Activated CD4-positive, alpha-beta T cell treated with anti-CD3 and anti-CD28 coated beads for 36 hours (primary cell): ENCODE measurements around the gene SARDH. TPM values are rescaled to one million over a fixed set of nuclear protein-coding genes. Genes with fewer than 3 reads are reported as not detected.

Source experiments
- ATAC-seq: fragments of 200-7000 bp; cut with Tn5 transposase; one replicate; pipeline ENCODE4 v1.10.0; 2021; ENCODE audit warnings: mild to moderate bottlenecking, moderate library complexity
- CTCF ChIA-PET: fragments of 350-600 bp; sonication (Branson Sonifier 250); formaldehyde crosslinking; loops from one replicate; lab custom pipeline; 2021; ENCODE audit warnings: antibody characterized with exemption; lab: Charles Lee
- POLR2A ChIA-PET: fragments of 350-600 bp; sonication (Branson Sonifier 250); formaldehyde crosslinking; loops from one replicate; lab custom pipeline; 2021; ENCODE audit warnings: antibody characterized with exemption, inconsistent platforms; lab: Charles Lee
- DNase-seq: peaks from one replicate; pipeline ENCODE4 v3.0.0-alpha.2; 2020
- H3K27ac Mint-ChIP-seq: one replicate; pipeline ENCODE4 v1.8.0; 2021; ENCODE audit warnings: mixed read lengths
- H3K27me3 Mint-ChIP-seq: one replicate; pipeline ENCODE4 v1.8.0; 2021; ENCODE audit warnings: mixed read lengths
- H3K36me3 Mint-ChIP-seq: one replicate; pipeline ENCODE4 v1.8.0; 2021; ENCODE audit warnings: low read depth, mixed read lengths
- H3K4me1 Mint-ChIP-seq: one replicate; pipeline ENCODE4 v1.8.0; 2021; ENCODE audit warnings: mixed read lengths
- H3K4me3 Mint-ChIP-seq: one replicate; pipeline ENCODE4 v1.8.0; 2021; ENCODE audit warnings: mild to moderate bottlenecking, moderate library complexity, mixed read lengths
- H3K9me3 Mint-ChIP-seq: one replicate; pipeline ENCODE4 v1.8.0; 2021; ENCODE audit warnings: low read depth, mixed read lengths
- intact Hi-C, 2 experiments: fragments of 100-400 bp; cut with DNase I in 1 of 2; cut with micrococcal nuclease in 1 of 2; formaldehyde crosslinking; loops; one replicate each; pipeline versions ENCODE4 v1.14.2 to v1.15.1; 2022 to 2024; cut with DNase I, micrococcal nuclease
- total RNA-seq, 2 experiments: library from RNA; stranded (reverse); gene quantifications; one replicate each; pipeline ENCODE4 v1.2.3, GENCODE V29; 2021

The SARDH gene
- total RNA-seq, 2 experiments from 2014 or later: 7.8 to 8.2 TPM

DNA sequence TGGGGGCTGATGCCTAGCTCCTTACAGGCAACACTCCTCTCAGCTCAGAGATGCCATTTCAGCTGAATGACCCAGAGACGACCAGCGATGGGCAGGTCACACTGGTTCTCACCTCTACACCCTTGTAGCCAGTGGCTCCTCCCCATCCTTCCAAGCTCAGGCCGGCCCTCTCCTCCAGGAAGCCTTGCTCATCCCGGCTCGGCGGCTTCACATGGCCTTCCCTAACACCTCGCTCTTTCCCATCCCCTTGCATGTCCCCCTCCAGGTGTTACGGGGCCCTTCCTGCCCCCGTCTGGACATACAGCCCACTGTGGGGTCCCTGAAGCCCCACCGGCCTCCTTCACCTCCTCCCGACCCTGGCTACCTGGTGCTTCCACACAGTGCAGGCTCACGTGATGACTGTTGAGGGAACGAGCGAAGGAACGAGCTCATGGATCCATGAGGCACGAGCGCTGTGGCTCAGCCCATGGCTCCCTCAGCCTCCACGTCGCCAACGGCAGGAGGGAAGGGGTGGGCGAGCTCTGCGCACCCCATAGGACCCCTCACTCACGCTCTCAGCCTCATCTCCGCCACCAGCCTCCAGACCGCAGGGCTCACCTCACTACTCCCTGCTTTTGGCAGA, 45.7 kb downstream of the SARDH start:
- Mint-ChIP-seq H3K27ac (no peak overlapping the region), H3K36me3 (peaks cover 5% of the 10 kb centered on the region), H3K4me3 (no peak overlapping the region), H3K9me3 (no peaks in the 10 kb centered on the region), H3K27me3 (no peaks in the 10 kb centered on the region), H3K4me1 (peaks cover 19% of the 10 kb centered on the region)
- ChIA-PET POLR2A (no interaction called here), CTCF (interaction anchor here (0.6 kb wide), 1 partner anchor 10 kb away, joined by 4 read pairs; no protein-coding TSS in a partner anchor)
- intact Hi-C loops: no loop called here
- ATAC-seq: no peak
- DNase-seq: no peak

GRCh38 chr9:133691626-133692363, 46.4 kb downstream of the SARDH start:
- ChIA-PET CTCF (interaction anchor here (0.6 kb wide), 1 partner anchor 10 kb away, joined by 4 read pairs; no protein-coding TSS in a partner anchor), POLR2A (no interaction called here)
- ATAC-seq (peak; percentile 89), DNase-seq (peak; percentile 54)
- Mint-ChIP-seq H3K27me3 (no peaks in the 10 kb centered on the region), H3K4me3 (no peak overlapping the region), H3K36me3 (peaks cover 5% of the 10 kb centered on the region), H3K27ac (no peak overlapping the region), H3K4me1 (peaks cover 15% of the 10 kb centered on the region), H3K9me3 (no peaks in the 10 kb centered on the region)
- intact Hi-C loops: no loop called here

DNA sequence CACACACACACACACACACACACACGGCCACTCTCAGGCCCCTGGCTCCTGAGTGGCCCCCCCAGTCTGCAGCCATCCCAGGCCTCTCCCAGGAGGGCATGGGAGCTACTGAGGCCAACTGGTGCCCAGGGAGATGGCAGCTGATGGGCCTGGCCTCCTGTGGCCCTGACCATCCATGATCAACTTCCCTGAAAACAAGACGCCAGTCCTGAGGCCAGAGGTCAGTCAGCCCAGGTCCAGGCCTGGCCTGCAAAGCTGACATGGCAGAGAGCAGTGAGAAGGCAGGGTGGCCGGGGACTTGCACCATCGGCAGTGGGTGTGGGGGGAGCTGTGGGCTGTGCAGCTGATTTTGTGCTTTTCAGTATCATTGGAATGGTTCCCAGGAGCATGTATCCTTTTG, 47.0 kb downstream of the SARDH start:
- Mint-ChIP-seq H3K4me1 (peaks cover 10% of the 10 kb centered on the region), H3K27ac (no peak overlapping the region), H3K9me3 (no peaks in the 10 kb centered on the region), H3K4me3 (no peak overlapping the region), H3K36me3 (peaks cover 5% of the 10 kb centered on the region), H3K27me3 (no peaks in the 10 kb centered on the region)
- intact Hi-C loops: no loop called here
- ChIA-PET POLR2A (no interaction called here), CTCF (no interaction called here)
- ATAC-seq (no peak), DNase-seq (no peak)

- CTCF ChIA-PET: no interaction called here
- no peaks in the 10 kb centered on the region for H3K27me3 Mint-ChIP-seq
- DNase-seq: no peak
These were observed 48.0 kb downstream of the SARDH start for GRCh38 chr9:133690081-133690561.

DNA sequence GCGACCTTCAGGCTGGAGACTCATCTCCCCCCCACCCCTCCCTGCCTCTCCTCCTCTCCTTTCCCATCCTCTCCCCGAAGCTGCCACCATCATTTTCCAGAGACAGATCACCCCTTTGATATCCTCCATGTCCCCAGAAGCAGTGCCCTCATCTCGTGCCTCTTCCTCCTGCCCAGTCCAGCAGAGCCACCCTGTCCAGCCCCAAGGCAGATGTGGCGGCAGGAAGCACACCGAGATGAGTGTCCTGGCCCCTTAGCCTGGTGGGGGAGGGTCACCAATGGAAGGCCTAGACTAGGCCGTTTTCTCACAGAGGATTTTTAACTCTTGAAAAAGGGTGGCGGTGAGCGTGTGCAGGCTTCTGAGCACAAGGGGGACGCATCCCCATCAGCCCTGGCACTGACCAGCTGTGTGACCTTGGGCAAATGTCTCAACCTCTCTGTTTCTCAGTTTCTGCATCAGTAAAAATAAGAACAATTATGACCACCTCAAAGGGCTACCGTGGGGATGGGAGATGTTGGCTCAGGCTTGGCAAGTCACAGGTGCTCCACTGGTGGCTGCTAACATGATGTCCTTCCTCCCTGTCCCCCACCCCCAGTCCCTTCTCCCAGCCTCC, 48.9 kb downstream of the SARDH start:
- peaks cover 13% of the 10 kb centered on the region for H3K4me1 Mint-ChIP-seq
- DNase-seq (no peak), ATAC-seq (no peak)
- H3K27ac Mint-ChIP-seq: no peak overlapping the region
- ChIA-PET POLR2A (no interaction called here), CTCF (no interaction called here)
- H3K9me3 Mint-ChIP-seq: no peaks in the 10 kb centered on the region
- H3K4me3 Mint-ChIP-seq: no peak overlapping the region
- intact Hi-C loops: no loop called here
- H3K27me3 Mint-ChIP-seq: no peaks in the 10 kb centered on the region
- no peaks in the 10 kb centered on the region for H3K36me3 Mint-ChIP-seq

More at GRCh38 chr9:133690081-133690561, 48.0 kb downstream of the SARDH start:
- POLR2A ChIA-PET: no interaction called here
- H3K36me3 Mint-ChIP-seq: peaks cover 5% of the 10 kb centered on the region
- intact Hi-C loops: no loop called here
- H3K4me1 Mint-ChIP-seq: peaks cover 11% of the 10 kb centered on the region
- no peak overlapping the region for H3K27ac Mint-ChIP-seq
- H3K9me3 Mint-ChIP-seq: no peaks in the 10 kb centered on the region
- ATAC-seq: no peak
- no peak overlapping the region for H3K4me3 Mint-ChIP-seq

GRCh38 chr9:133687856-133688761, 50.0 kb downstream of the SARDH start:
- H3K27me3 Mint-ChIP-seq: no peaks in the 10 kb centered on the region
- H3K27ac Mint-ChIP-seq: no peak overlapping the region
- no peaks in the 10 kb centered on the region for H3K36me3 Mint-ChIP-seq
- intact Hi-C loops: no loop called here
- ATAC-seq (no peak), DNase-seq (no peak)
- POLR2A ChIA-PET: no interaction called here
- no peaks in the 10 kb centered on the region for H3K9me3 Mint-ChIP-seq
- CTCF ChIA-PET: interaction anchor here (0.6 to 1.3 kb wide), 2 partner anchors 11 to 39 kb away, joined by 3 read pairs; no protein-coding TSS in a partner anchor
- peaks cover 25% of the 10 kb centered on the region for H3K4me1 Mint-ChIP-seq
- no peak overlapping the region for H3K4me3 Mint-ChIP-seq

DNA sequence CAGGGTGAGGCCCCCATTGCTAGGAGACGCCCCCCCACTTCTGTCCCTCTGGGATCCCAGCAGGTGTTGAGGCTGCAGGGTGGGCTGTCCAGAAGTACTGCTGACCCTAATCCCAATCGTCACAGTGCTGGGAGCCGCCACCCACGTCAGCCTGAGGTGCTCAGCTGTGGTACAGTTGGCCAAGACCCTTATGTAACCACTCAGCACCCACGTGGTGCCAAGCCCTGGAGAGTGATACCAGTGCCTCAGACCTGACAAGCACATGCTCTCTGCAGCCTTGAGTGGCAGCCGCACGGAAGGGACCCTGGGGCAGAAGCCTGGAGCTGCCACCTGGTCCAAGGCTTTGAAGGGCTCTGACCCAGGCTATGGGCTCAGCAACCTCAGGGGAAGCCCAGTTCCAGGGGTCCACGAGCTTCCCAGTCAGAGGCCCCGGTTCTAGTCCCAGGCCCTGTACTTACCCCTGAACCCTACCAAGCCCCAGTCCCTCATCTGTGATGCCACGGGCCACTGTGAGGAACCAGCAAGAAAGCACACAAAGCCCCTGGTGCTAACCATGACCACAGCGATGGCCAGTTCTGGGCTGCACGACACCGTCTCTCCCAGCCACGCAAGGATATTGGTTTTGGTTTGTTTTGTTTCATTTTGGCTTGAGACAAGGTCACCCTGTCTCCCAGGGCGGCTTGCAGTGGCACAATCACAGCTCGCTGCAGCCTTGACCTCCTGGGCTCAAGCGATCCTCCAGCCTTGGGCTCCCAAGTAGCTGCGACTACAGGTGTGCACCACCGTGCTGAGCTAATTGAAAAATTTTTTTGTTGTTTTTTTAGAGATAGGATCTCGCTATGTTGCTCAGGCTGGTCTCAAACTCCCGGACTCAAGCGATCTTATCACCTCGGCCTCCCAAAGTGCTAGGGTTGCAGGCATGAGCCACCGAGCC, 51.2 kb downstream of the SARDH start:
- Mint-ChIP-seq H3K4me3 (no peak overlapping the region), H3K4me1 (peaks cover 30% of the 10 kb centered on the region), H3K36me3 (no peaks in the 10 kb centered on the region), H3K27ac (no peak overlapping the region), H3K27me3 (no peaks in the 10 kb centered on the region), H3K9me3 (no peaks in the 10 kb centered on the region)
- ChIA-PET POLR2A (no interaction called here), CTCF (interaction anchor here (0.6 to 2.0 kb wide), 3 partner anchors 14 to 79 kb away, joined by 3 to 5 read pairs (median 3); no protein-coding TSS in a partner anchor)
- ATAC-seq (no peak), DNase-seq (no peak)
- intact Hi-C loops: no loop called here

DNA sequence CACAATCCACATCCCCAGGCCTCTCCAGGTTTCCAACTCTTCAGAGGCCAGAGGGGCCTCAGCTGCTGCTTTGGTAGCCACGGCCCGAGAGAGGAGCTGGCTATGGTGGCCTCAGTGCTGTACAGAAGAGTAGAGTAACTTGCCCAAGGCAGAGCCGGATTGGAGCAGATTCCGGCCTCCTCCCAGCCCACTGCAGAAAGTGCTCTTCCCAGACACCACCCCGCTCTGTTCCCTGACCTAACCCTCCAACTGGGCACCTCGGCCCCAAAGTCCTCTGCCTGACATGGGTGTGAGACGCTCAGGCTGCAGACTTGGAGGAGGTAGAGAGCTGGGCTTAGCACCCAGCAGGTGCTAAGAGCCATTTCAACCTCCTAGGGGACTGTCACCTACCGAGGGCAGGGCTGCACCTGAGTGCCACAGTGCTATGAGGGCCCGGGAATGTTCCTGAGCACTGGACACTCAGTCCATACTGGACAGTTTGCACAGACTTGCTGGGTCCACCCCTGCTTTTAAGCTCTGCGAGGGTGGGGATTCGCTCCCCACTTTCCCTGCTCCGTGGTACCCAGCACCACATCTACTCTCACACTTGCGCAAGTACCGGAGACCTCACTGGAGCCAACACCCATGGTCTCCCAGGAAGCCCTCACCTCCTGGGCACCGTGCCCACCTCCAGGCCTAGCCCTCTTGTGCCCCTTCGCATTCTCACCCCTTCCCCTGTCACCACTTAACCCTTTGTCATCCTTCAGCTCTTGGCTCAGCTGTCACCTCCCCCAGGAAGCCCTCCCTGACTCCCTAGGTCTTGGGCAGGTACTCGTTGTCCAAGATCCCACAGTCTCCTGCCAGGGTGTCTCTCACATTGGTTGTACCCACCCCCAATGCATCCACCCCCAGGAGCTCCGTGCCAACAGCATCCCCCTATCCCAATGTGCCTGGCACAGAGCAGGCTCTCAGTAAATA, 52.2 kb downstream of the SARDH start:
- H3K27ac Mint-ChIP-seq: no peak overlapping the region

DNA sequence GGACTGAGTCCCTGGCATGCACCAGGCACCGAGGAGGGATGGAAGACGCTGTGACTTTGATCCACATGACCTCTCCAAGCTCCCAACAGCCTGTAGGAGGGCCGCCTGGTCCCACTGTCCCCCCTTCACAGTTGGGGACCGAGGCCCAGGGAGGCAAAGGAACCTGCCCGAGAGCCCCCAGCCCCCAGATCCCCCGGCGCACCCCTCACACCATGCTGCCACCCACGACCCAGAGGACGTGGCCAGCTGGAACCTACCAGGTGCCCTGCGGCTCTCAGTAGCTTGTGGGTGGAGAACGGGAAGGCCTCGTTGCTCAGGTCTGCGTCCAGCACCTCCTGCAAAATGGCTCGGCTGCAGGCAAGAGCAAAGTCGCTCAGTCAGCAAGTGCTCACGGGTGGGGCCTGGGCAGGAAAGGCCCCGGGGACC, 53.2 kb downstream of the SARDH start:
- Mint-ChIP-seq H3K4me1 (peaks cover 25% of the 10 kb centered on the region), H3K27me3 (no peaks in the 10 kb centered on the region), H3K4me3 (no peak overlapping the region), H3K27ac (peak overlapping the region; percentile 31), H3K9me3 (no peaks in the 10 kb centered on the region), H3K36me3 (no peaks in the 10 kb centered on the region)
- ChIA-PET CTCF (interaction anchor here (1.8 to 2.0 kb wide), 2 partner anchors 12 to 16 kb away, joined by 4 to 5 read pairs; no protein-coding TSS in a partner anchor), POLR2A (no interaction called here)
- DNase-seq (no peak), ATAC-seq (no peak)
- intact Hi-C loops: no loop called here

More for the DNA sequence above, 52.2 kb downstream of the SARDH start:
- ATAC-seq: no peak
- CTCF ChIA-PET: interaction anchor here (2.0 kb wide), 1 partner anchor 15 kb away, joined by 5 read pairs; no protein-coding TSS in a partner anchor
- Mint-ChIP-seq H3K9me3 (no peaks in the 10 kb centered on the region), H3K4me1 (peaks cover 25% of the 10 kb centered on the region), H3K4me3 (no peak overlapping the region), H3K36me3 (no peaks in the 10 kb centered on the region), H3K27me3 (no peaks in the 10 kb centered on the region)
- POLR2A ChIA-PET: no interaction called here
- no peak for DNase-seq
- intact Hi-C loops: no loop called here
